GM21381 (cell line): Measurements from ENCODE around the gene HIC1.

ENCODE experiments used
- ATAC-seq: cut with Tn5 transposase; IDR thresholded peaks from one replicate; pipeline ENCODE4 v1.9.1; 2021; ENCODE audit warnings: mild to moderate bottlenecking, moderate library complexity; ENCODE audit not compliant: unreplicated experiment

Gene HIC1

DNA sequence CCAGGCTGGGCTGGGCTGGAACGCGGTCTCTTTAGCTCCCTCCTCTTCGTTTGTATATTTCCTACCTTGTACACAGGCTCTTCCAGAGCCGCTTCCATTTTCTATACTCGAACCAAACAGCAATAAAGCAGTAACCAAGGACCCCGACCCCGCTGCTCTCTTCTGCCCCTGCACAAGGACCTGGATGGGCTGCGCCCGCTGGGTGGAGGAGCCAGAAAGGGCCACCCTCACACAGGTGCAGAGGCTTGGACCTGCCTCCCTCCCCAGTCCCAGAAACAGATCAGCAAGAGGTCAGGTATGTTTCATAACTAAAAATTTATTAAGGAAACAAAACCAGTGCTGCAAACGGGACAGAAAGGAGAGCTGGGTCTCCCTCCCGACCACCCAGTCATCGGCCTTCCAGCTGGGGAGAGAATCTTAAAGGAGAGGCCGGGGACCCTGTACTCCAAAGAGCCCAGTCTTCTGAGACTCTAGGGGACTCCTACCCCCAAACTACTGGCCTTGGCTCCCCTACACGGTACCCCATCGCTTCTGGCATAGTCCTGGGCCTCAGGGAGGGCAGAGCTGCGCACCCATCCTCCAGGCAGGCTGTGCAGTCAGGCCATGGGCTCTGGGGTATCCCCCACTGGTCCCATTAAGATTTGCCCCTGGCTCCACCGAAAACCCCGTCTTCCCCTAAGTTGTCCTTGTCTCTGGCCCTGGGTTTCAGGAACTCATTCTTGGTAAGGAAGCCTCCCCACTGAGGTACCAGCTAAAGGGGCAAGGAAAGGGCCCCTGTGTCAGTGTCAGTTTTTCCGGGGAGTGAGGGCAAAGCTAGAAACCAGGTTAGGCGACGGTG is 4.9 kb downstream of the HIC1 start:
- ATAC-seq: no peak

DNA sequence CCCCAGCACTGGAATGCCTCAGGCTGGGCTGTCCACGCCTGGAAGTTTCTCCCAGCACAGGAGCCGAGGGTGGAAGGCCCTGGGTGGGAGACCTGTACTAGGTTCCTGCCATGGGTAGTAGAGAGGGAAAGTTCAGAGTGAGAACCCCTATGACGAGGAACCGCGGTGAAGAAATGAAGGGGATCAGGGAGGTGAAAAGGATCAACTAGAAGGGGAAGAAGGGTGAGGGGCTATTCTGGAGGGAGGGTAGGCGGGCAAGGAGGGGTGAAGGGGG is 5.4 kb downstream of the HIC1 start:
- no peak for ATAC-seq

DNA sequence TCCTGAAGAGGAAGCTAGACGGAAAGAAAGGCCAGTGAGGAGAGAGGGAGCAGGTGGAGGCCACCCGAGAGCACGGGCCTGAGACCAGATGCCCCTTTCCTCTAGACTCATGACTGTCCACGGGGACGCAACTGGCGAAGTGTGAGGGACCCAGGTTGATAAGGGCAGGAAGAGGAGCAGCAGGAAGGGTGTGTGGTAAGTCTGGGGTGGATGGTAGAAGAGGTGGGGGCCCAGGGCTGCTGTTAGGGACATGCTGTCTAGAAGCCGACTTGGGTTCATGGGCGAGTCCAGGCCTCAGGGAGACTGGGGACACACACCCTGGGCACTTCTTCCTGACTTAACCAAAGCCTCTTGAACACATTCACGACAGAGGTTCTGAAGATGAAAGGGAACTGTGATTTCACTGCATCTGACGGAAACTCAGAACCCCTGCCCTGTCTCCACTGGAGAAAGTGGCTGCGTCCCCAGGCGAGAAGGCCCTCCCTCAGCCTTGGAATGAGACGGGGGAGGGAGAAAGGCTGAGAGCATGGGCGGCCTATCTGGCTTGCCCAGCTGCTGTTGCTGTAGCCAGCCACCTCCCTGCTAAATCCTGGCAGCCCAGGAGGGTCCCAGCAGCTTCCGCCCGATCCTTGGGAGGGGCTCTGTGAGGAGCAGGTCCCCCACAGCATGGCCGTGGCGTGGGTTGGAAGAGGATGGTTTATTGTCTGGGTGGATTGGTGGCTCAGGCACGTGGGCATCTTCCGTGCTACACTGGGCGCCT is 6.0 kb downstream of the HIC1 start:
- no peak for ATAC-seq

DNA sequence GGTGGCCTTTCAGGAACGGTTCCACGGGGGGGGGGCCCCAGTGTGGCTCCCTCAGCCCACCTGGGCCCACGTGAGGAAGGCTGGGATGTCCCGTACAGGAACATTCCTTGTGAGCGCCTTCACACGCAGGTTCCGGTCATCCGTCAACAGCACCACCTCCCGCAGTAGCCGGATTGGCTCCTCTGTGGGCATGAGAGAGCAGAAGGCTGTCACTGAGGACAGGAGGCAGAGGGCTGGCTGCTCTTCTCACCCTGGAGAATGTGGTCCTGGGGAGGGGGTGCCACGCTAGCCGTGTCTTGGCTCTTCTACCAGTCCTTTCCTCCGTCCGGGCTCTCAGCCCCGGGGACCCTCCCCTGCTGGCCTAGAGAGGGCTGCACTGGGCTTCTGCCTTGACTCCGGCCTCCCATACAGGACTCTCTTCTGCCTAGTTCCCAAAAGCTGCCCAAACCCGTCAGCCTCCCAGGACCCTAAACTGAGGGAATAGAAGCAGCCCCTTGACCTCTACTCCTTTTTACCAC is 6.6 kb downstream of the HIC1 start:
- no peak for ATAC-seq

DNA sequence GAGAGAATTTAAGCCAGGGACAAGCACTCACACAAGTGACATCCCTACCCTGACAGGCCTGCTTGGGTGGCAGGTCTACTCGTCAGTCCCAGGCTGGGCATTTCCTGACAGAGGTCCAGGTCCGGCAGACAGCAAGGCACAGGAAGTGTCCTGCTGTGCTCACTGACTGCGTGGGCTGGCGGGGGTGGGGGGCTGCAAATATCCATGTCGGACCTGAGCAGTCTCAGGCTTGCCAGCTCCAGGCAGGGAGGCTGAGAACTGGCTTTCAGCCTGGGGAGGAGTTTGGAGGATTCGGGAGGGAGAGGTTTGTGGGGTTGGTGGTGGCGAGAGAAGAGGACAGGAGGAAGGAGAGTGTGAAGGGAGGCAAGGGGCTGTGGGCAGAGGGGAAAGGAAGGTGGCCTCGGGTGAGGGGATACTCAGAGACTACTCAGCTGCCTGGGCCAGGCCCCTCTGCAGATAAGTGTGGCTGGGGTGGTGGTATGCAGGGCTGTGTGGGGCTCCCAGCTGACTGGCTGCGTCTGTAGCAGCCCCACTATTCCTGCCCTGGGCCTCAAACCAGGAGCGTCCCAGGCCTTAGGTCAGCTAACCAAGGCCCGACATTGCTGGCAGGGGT is 7.8 kb downstream of the HIC1 start:
- ATAC-seq: no peak

DNA sequence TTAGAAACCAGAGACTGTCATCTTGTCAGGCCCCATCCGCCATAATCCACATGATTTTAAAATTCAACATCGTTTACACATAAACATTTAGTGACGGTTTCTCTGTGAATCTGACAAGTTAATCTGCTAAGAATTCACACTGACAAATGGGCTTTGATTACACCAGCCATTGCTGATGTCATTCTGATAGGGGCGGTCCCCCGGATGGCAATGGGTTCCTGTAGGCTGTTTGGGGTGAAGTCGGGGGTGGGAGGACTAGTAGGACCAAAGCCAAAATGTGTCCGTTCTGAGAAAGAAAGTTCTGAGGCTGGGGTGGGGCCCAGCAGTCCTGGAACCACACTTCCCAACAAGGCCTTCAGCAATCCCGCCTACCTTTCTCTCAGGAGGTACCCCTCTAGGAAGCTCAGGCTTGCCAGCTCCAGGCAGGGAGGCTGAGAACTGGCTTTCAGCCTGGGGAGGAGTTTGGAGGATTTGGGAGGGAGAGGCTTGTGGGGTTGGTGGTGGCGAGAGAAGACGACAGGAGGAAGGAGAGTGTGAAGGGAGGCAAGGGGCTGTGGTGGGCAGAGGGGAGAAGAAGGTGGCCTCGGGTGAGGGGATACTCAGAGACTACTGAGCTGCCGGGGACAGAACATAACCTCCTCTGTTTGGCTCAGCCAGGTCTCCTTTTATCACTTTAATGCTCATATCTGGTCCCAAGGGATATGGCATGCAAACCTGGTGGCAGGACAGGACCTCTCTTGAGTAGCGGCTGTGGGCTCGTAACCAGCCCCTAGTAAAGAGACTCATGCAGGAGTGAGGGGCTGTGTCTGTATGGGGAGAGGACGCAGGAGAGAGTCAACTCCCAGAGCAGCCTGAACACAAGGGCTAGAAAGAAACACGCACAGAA is 8.6 kb downstream of the HIC1 start:
- ATAC-seq: no peak

DNA sequence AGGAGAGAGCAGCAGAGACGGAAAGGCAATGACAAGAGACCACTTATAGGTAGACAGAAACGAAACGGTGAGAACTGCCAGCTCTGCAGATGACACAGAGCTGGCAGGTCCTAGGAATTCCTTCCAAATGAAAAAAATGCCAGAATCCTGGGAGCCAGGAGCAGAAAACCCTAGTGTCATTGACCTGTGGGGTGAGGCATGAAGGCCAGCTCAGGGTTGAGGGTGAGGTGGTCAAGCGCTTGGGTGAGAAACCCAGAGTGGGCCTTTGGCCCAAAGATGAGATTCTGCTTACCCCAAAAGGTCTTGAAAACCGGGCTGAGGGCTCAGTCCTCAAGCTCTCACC is 9.2 kb downstream of the HIC1 start:
- no peak for ATAC-seq

DNA sequence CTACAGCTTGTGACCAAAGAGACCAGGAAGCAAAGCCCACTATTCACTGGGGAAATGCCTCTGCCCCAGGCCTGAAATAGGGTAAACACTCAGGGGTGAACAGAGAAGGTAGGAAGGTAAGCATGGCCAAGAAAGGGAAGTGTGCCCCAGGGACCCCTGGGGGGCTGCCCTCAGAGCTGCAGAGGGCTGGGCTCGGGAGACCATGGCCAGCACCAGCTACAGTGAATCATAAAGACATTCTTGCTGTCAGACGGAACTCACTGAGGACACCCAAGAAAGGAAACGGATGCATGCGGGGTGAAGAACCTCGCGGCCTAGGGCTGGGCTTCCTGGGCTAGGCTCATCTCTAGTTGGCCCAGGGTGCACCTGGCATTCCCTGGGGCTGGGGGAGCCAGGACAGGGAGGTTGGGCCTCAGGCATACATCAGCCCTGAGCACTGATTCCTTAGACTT is 9.6 kb downstream of the HIC1 start:
- no peak for ATAC-seq

DNA sequence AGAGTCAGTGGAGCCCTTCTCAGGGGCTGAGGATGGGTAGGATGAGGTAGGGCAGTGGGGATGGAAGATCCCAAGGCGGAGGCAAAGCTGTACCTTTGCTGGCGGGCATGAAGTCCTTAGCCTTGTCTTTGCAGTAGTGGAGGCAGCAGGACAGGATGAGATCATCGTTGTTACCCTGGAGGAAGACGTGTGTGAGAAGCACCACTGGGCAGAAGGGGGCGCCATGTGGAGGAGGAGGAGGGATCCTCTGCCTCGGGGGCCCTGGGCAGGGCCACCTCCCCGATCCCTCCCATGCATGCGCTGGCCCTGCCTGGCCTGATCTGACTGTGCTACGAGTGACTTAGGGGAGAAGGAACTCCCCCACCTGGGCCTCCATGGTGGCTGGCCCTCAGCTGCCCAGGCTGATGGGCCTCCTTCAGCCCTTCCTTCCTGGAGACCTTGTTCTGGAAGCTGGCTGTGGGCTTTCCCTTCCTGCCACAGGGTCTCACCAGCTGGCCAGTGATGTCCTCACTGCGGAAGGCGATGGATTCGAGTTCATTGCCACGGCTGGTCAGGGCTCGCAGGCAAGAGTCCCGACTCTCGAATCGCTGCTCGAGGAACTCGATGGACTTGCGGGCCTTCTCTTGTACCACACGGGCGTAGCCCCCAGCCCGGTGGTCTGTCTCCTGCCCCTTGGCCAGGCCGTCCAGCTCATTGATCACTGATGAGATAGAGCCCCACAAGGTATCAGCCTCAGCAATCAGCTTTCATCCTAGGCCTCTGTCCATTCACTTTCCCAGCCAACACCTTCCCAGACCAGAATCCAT is 10.3 kb downstream of the HIC1 start:
- ATAC-seq: no peak

DNA sequence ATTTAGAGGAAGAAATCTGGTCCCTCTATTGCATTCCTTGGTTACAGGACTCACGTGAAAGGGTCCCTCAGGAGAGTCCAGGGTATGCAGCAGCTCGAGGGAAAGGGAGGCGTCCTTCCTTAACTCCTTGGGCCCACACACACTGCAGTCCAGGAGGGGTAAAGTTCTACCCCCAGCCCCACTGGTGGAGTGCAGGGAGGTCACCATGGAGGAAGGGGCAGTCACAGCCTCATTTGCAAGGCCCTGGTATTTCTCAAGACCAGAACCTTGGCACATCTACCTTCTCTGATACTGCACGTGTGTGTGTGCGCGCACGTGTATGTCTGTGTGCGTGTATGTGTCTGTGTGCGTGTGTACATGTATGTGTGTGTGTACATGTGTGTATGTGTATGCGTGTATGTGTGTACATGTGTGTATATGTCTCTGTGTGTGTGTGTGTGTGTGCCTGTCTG is 11.1 kb downstream of the HIC1 start:
- ATAC-seq: no peak

DNA sequence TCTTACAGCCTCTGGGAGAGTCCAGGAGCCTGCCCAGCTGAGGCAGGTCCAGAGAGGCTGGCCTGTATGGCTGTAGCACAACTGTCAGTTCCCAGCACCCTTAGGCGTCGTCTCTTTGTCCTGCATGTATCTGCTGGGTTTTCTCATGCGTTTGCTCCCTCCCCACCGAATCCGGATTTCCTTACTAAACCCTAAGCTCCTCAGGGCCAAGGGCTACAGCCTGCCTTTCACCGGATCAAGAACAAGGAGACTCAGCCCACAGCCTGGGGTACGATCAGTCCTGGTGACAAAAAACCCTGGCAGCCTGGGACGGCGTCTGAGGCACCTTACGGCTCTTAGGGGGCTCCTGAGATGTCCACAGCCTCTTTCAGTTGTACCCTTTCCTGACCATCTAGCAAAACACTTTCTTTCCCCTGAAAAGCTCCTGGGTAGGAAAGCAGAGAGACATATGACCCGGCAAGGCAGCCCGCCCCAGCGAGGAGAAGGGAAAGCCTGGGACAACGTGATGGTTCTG is 12.2 kb downstream of the HIC1 start:
- ATAC-seq: no peak

DNA sequence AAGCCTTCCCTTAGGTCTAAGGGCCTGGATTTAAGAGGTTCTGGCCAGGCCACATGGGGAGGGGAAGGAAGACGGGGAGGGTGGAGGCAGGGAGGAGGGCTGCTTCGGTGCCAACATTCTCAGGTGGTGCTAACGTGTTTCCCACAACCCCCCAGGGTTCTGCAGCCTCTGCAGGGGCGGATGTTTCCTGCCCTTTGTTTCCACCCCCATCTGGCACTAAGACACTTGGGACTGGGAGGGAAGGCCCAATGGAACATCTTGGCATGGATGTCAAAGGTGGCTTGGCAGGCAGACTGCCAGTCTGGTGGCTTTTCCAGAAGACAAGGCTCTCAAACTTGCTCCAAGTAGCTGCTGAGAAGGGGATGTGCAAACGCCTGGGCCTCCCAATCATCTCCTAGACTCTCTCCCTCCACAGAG is 12.7 kb downstream of the HIC1 start:
- ATAC-seq: no peak

DNA sequence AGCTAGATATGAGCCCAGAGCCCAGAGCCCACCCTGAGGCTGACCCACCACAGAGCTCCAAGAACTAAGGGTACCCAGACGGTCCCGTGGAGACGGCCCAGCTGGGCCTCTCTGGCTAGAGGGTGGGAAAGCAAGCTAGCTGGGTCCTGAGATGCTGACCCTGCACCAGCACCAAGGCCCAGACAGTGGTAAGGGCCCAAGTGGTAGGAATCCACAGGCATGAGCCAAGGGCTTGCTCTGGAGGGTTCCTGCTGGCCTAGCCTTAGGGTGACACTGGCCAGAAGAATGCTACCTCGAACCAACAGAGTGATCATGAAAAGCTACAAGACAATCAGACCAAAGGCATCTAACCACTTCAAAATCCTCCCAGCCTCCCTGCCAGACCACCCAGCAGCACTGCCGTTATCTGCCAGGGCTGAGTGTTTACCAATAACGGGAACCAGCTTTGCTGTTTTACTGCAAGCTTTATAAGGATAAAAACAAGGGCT is 13.2 kb downstream of the HIC1 start:
- no peak for ATAC-seq

DNA sequence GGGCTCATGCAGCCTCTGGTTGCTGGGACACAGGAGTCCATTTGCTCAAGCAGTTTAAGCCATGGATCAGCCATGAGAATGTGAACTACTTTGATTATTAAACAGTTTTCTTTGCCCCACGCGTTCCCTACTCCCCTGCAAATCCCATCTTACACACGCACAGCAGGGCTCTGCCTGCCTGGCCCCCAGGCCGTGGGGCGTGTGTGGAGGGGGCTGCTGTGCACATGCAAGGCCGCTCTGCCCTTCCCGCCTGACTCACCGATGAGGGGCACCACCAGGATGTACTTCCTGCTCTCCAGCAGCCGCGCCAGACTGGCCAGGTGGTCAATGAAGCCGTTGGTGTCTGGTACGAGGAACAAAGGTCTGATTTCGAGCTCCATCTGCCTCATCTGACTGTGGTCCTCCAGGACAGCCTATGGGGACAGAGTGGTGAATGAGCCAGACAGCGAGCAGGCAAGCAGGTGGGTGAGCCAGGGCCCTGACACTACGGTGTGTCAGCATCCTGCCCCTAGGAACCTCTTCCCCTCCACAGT is 13.7 kb downstream of the HIC1 start:
- no peak for ATAC-seq

DNA sequence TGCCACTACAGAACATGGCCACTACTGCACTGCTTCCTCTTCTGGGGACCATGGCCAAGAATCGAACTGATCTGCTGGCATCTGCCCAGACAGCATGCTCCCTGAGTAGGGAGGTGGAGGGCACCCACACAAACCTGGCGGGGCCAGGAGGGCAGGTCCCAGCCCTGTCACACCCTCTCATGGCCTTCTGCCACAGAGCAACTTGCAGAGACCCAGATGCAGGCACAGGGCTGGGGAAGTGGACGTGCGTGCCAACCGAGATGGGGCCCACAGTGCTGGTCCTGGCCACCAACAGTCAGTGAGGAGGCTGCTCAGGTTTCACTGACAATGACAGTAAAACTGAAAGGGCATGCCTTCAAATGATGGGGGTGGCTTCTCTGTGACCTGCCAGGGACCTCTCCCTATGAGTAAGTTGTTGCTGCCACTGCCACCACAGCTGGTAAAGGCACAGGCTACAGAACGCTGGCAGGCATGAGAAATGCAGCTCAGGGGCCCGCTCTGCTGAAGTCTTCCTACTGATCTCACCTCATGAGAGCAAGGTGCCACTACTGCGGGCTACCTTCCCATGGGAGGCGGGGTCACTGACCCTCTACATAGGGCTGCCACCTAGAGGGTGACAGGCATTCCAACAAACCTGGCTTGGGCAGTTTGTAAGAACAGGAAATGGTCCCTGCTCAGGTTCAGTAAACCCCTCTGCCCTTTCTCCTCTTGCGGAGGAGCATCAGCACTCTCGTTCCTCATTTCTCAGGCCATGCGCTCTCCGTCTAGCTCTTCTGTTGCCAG is 15.5 kb downstream of the HIC1 start:
- ATAC-seq: peak; percentile 76

DNA sequence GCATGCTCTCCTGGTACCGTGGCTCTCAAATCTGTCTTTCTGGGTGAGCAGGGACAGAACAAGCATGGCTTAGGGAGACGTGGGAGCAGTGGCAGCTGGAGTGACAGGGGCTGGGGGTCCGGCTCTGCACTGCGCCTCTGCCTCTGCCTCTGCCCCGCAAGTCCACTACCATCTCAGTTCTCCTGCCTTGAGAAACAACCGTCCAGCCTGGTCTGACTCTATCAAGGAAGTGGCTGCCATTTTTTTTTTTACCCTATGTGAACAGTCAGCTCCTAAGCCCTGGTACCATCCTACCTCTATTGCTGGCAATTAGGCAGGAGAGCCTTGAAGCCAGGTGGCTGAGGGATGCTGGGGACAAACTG is 16.1 kb downstream of the HIC1 start:
- no peak for ATAC-seq

DNA sequence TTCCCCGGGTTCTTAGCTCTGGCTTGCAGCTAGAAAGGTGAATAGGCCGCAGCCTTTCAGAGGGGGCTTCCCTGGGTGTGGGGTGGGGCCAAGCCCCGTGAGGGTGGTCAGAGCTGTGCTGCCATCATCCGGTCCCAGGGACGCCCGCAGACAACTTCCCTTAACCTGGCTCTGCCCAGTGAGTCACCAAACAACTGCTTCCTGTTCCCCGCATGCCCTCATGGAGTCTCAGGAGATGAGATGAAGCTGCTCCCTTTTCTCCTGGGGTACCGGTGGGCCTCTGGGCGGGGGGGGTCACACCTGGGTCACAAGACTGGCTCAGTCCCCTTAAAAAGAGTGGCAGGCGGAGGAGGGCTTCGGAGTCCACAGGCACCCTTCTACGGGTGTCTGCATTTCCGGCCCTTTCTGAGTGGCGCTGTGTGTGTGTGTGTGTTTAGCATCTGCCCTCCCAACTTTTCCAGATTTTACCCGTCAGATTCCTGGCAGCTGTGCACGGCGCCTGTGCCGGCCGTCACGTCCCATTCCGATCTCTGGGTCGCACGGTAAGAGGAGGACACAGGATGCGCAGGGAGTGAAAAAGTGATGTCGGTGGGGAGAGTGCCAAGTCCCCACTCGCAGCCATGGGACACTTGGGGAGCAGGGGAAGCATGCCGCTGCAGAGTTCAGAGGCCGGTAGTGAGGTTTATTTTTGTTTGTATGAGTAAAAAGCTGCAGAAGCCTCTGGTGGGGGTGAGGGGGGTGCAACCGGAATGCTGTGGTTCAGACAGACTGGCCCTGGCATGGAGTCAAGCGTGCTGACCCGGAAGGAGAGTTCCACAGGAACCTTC is 16.8 kb downstream of the HIC1 start:
- ATAC-seq: no peak

DNA sequence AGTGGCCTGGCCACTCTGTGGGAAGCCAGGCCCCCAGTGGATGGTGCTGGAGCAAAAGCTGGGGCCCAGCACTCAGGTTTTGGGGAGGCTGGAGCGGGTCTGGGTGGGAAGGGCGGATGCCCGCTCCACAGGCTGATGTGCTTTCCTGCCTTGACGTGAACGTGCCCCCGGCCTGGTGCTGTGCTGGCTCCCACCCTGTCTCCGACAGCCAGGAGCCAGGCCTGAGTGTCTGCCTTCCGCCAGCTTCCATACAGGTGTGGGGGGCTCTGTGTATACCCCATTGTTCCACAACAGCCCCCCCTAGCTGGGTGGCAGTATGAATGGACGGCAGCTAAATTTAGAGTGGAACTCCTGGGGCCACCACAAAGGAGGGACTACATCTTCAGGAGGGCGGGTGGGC is 20.0 kb downstream of the HIC1 start:
- no peak for ATAC-seq
